Fibroblast of lung (primary cell): ENCODE results near the gene HPCAL1.

Source experiments
- EZH2 ChIP-seq: IDR thresholded peaks from 2 replicates; pipeline ENCODE4 v1.5.1; 2012; ENCODE audit warnings: low read length, control low read depth, mild to moderate bottlenecking; ENCODE audit errors: missing control alignments
- TF ChIP-seq, protein P1 (sequence below), 2 donors: IDR thresholded peaks in 1 of 2; conservative IDR thresholded peaks in 1 of 2; 1 replicate in 1 of 2; 2 replicates in 1 of 2; pipeline ENCODE4 v1.5.1; 2011 to 2012; ENCODE audit warnings: low read length in 2 of 2, control low read depth in 1 of 2, inconsistent platforms in 1 of 2, low read depth in 1 of 2, mild to moderate bottlenecking in 1 of 2

DNA sequence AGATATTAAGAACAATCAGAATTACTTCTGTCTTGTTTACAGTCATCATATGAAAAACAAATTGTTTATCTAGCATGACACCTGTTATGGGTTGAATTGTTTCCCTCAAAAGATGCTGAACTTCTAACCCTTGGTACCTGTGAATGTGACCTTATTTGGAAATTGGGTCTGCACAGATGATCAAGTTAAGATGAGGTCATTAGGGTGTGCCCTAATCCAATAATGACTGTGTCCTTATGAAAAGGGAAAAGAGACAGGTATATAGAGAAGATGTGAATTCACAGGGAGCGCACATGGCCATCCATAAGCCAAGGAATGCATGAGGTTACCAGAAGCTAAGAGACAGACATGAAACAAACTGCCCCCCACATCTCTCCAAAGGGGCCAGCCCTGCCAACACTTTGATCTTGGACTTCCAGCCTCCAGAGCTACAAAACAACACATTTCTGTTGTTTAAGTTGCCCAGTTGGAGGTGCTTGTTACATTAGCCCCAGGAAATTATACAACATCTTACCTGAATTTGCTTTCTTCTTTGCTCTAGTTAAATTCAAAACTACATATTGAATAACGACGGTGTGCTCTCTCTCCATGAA lies 2.3 kb upstream of the HPCAL1 start:
- TF ChIP-seq, protein P1, sequence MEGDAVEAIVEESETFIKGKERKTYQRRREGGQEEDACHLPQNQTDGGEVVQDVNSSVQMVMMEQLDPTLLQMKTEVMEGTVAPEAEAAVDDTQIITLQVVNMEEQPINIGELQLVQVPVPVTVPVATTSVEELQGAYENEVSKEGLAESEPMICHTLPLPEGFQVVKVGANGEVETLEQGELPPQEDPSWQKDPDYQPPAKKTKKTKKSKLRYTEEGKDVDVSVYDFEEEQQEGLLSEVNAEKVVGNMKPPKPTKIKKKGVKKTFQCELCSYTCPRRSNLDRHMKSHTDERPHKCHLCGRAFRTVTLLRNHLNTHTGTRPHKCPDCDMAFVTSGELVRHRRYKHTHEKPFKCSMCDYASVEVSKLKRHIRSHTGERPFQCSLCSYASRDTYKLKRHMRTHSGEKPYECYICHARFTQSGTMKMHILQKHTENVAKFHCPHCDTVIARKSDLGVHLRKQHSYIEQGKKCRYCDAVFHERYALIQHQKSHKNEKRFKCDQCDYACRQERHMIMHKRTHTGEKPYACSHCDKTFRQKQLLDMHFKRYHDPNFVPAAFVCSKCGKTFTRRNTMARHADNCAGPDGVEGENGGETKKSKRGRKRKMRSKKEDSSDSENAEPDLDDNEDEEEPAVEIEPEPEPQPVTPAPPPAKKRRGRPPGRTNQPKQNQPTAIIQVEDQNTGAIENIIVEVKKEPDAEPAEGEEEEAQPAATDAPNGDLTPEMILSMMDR (conservative IDR thresholded peaks at IDR 0.05 in 1 of 2, IDR thresholded peaks at IDR 0.05 in 1 of 2; ENCODE audit: low read depth in 1 of 2, low read length in 2 of 2) = no peak
- TF ChIP-seq EZH2 = no peak
